ENCODE measurements around the gene ZNF629.

- TF ChIP-seq POLR2A (IDR thresholded peaks at IDR 0.05) = no peak
- peak in 2 of 3 donors; percentile 30 to 51 for TF ChIP-seq POLR2AphosphoS5 (IDR thresholded peaks at IDR 0.05)
- TF ChIP-seq CTCF (IDR thresholded peaks at IDR 0.05 in 8 of 11, conservative IDR thresholded peaks at IDR 0.05 in 3 of 11) = no peak
These were observed 46.4 kb downstream of the ZNF629 start for GRCh38 chr16:30740364-30741251.
